Adrenal gland (tissue), 12 donors: ENCODE results near the gene PUS3. TPM values are rescaled to one million over a fixed set of nuclear protein-coding genes. Genes with fewer than 3 reads are reported as not detected.
A peak's percentile ranks its signal among the peaks of the same experiment; 100 is the strongest.

ENCODE experiments used
- DNase-seq, 7 donors: peaks; one replicate each; pipeline ENCODE4 v3.0.0-alpha.2; 2019 to 2020
- H3K27ac ChIP-seq, 5 donors: fragments of 200-600 bp; sonication (generic) in 4 of 5; 1 replicate in 3 of 5; 2 replicates in 2 of 5; pipeline versions ENCODE4 v1.5.1 to v1.8.0; 2016 to 2020; ENCODE audit warnings: mild to moderate bottlenecking in 1 of 5
- H3K27me3 ChIP-seq: fragments of 200-600 bp; 2 replicates; pipeline ENCODE4 v1.8.0; 2021
- H3K36me3 ChIP-seq, 2 donors: fragments of 200-600 bp; replicated peaks in 1 of 2; 1 replicate in 1 of 2; 2 replicates in 1 of 2; pipeline versions ENCODE4 v1.5.1 to v1.8.0; 2018 to 2022
- H3K4me1 ChIP-seq, 2 donors: fragments of 200-600 bp; replicated peaks in 1 of 2; 1 replicate in 1 of 2; 2 replicates in 1 of 2; pipeline versions ENCODE4 v1.5.1 to v1.8.0; 2018 to 2021
- H3K4me3 ChIP-seq, 4 donors: fragments of 200-600 bp; sonication (generic) in 3 of 4; one replicate each; pipeline ENCODE4 v1.5.1; 2016 to 2018
- H3K9me3 ChIP-seq, 3 donors: fragments of 200-600 bp; sonication (generic) in 1 of 3; replicated peaks in 1 of 3; 1 replicate in 2 of 3; 2 replicates in 1 of 3; pipeline versions ENCODE4 v1.5.1 to v1.8.0; 2016 to 2021
- CTCF ChIP-seq, 6 experiments: fragments of 450-650 bp in 4 of 6; fragments of 200-600 bp in 2 of 6; sonication (generic) in 1 of 6; IDR thresholded peaks; 1 replicate in 5 of 6; 2 replicates in 1 of 6; pipeline versions ENCODE4 v1.5.1 to v1.8.0; 2016 to 2021; ENCODE audit warnings: antibody characterized with exemption in 6 of 6, mild to moderate bottlenecking in 2 of 6, moderate library complexity in 1 of 6
- POLR2A ChIP-seq, 2 donors: fragments of 450-650 bp; IDR thresholded peaks; one replicate each; pipeline ENCODE4 v1.6.1; 2017; ENCODE audit warnings: antibody characterized with exemption in 2 of 2, mild to moderate bottlenecking in 2 of 2, moderate library complexity in 1 of 2
- WGBS, 4 donors: extraction: QIAGEN DNeasy Blood & Tissue Kit in 2 of 4; methylation state at CpG; one replicate each; pipeline versions ENCODE4 v1.1.5 to v1.1.7; 2013 to 2017; 5-methylcytosine and 5-hydroxymethylcytosine counted together
- intact Hi-C, 2 donors: fragments of 100-400 bp; cut with DNase I; formaldehyde crosslinking; loops; one replicate each; pipeline versions ENCODE4 v1.14.1 to v1.15.0; 2022 to 2023
- polyA plus RNA-seq, 3 donors: library from polyadenylated mRNA; stranded (reverse); fragments of 200-250 nt in 2 of 3; fragments of 350-450 nt in 1 of 3; fragmentation: Illumina TruSeq in 1 of 3; extraction: RNeasy Lipid Tissue Mini Kit (QIAGEN cat#74804) in 1 of 3; gene quantifications; one replicate each; pipeline ENCODE4 v1.2.3, GENCODE V29; 2013 to 2014
- total RNA-seq, 9 donors: library from RNA; depleted of rRNA in 4 of 9; stranded (reverse); fragments of >200 nt in 4 of 9; fragments of 120-200 nt in 1 of 9; fragmentation: NEBNext Ultra II Directional in 1 of 9; extraction: Animal tissue kit (Norgen Biotek cat#: 25700) in 1 of 9; gene quantifications; one replicate each; pipeline versions ENCODE4 v1.1.0 to v1.2.4, GENCODE V29; 2013 to 2023
- donor health status: healthy with polysubstance abuse.
- donor health status: Bipolar disorder and iron deficiency.
- donor health status: DM: yes; HTN: yes; CAD: no.
- donor health status: DM: no; HTN: no; CAD: no.
- donor health status: DM: no; HTN: no; CAD: no.
- donor health status: DM: yes; HTN: yes; CAD: no.

Gene PUS3
- total and polyA plus RNA-seq, 12 donors, result 5.8 to 37.9 (median 15.2) TPM

- Histone ChIP-seq H3K9me3 (peaks cover 0 to 6% (median 0%) of the 10 kb centered on the region in 3 donors), H3K27ac (no peak overlapping the region), H3K4me1 (peaks cover 0 to 3% of the 10 kb centered on the region in 2 donors), H3K36me3 (no peaks in the 10 kb centered on the region), H3K27me3 (no peaks in the 10 kb centered on the region), H3K4me3 (no peak overlapping the region)
- 72 to 90% (median 86%) methylated on average over 8 to 9 of the region's 9 CpGs for WGBS, 4 donors
- intact Hi-C loops, result loop anchor here (2.0 to 5.0 kb wide), 3 partner anchors 133 to 270 kb away; no protein-coding TSS in a partner anchor
- DNase-seq, result peak in 1 of 7 donors; percentile 34
- no peak for TF ChIP-seq POLR2A (IDR thresholded peaks at IDR 0.05)
- no peak for TF ChIP-seq CTCF (IDR thresholded peaks at IDR 0.05)
These were observed 21.5 kb upstream of the PUS3 start for GRCh38 chr11:125924384-125925007.

GRCh38 chr11:125923633-125924032, 20.6 kb upstream of the PUS3 start:
- no peak for TF ChIP-seq CTCF (IDR thresholded peaks at IDR 0.05)
- no peak for TF ChIP-seq POLR2A (IDR thresholded peaks at IDR 0.05)

GRCh38 chr11:125923012-125923579, 20.1 kb upstream of the PUS3 start:
- Histone ChIP-seq H3K36me3 (no peaks in the 10 kb centered on the region), H3K4me3 (no peak overlapping the region), H3K9me3 (no peaks in the 10 kb centered on the region), H3K27ac (no peak overlapping the region), H3K4me1 (peaks cover 0 to 3% of the 10 kb centered on the region in 2 donors), H3K27me3 (no peaks in the 10 kb centered on the region)
- 5 to 7% (median 5%) methylated on average over 8 of the region's 8 CpGs for WGBS, 4 donors
- peak; percentile 50 to 82 (median 70) for TF ChIP-seq CTCF (IDR thresholded peaks at IDR 0.05)
- TF ChIP-seq POLR2A (IDR thresholded peaks at IDR 0.05), result no peak
- intact Hi-C loops, result loop anchor here (5.0 kb wide), 2 partner anchors 134 to 269 kb away; no protein-coding TSS in a partner anchor
- DNase-seq, result peak; percentile 57 to 82 (median 63)

More at GRCh38 chr11:125923633-125924032, 20.6 kb upstream of the PUS3 start:
- no peak overlapping the region for H3K27ac ChIP-seq
- peaks cover 0 to 3% of the 10 kb centered on the region in 2 donors for H3K4me1 ChIP-seq
- peaks cover 0 to 1% (median 0%) of the 10 kb centered on the region in 3 donors for H3K9me3 ChIP-seq
- WGBS, 4 donors, result 78 to 93% (median 91%) methylated on average over 8 of the region's 8 CpGs
- no peak overlapping the region for H3K4me3 ChIP-seq
- peak in 1 of 7 donors; percentile 23 for DNase-seq
- intact Hi-C loops, result loop anchor here (2.0 to 5.0 kb wide), 3 partner anchors 134 to 271 kb away; no protein-coding TSS in a partner anchor
- H3K36me3 ChIP-seq, result no peaks in the 10 kb centered on the region
- no peaks in the 10 kb centered on the region for H3K27me3 ChIP-seq

- no peaks in the 10 kb centered on the region for H3K9me3 ChIP-seq
These were observed 19.1 kb upstream of the PUS3 start for GRCh38 chr11:125922156-125922555.

More at GRCh38 chr11:125922156-125922555, 19.1 kb upstream of the PUS3 start:
- no peak overlapping the region for H3K27ac ChIP-seq
- H3K27me3 ChIP-seq, result no peaks in the 10 kb centered on the region
- peaks cover 0 to 3% of the 10 kb centered on the region in 2 donors for H3K4me1 ChIP-seq
- WGBS, 4 donors, result 67 to 100% (median 75%) methylated on average over 1 to 3 of the region's 3 CpGs
- H3K36me3 ChIP-seq, result no peaks in the 10 kb centered on the region
- TF ChIP-seq POLR2A (IDR thresholded peaks at IDR 0.05) (no peak), CTCF (IDR thresholded peaks at IDR 0.05) (no peak)
- H3K4me3 ChIP-seq, result no peak overlapping the region
- intact Hi-C loops, result loop anchor here (5.0 kb wide), 2 partner anchors 135 to 270 kb away; no protein-coding TSS in a partner anchor
- DNase-seq, result peak in 1 of 7 donors; percentile 41
